Neural cell (in vitro differentiated cells): ENCODE measurements around the gene SWSAP1. TPM values are rescaled to one million over a fixed set of nuclear protein-coding genes. Genes with fewer than 3 reads are reported as not detected.

Experiments
- H2AFZ ChIP-seq: fragments of 200-600, 300-800 bp; sonication (generic), shearing (Covaris generic); 2 replicates; pipeline ENCODE4 v1.6.0; 2014; ENCODE audit warnings: low read depth, mild to moderate bottlenecking, antibody characterized with exemption, low read length, moderate library complexity
- H3F3A ChIP-seq: fragments of 200-600 bp; shearing (Covaris generic); 2 replicates; pipeline ENCODE4 v1.6.1; 2016; ENCODE audit warnings: mild to moderate bottlenecking, moderate library complexity, mixed read lengths, antibody characterized with exemption, low read length; ENCODE audit not compliant: insufficient read depth, poor library complexity, severe bottlenecking
- H3K27ac ChIP-seq: fragments of 200-600, 300-800 bp; sonication (generic), shearing (Covaris generic); 2 replicates; pipeline ENCODE4 v1.5.1; 2014; ENCODE audit warnings: mild to moderate bottlenecking, low read length, moderate library complexity
- H3K27me3 ChIP-seq: fragments of 300-800, 200-600 bp; sonication (generic), shearing (Covaris generic); 2 replicates; pipeline ENCODE4 v1.6.0; 2014; ENCODE audit warnings: mild to moderate bottlenecking, low read depth, low read length, moderate library complexity; ENCODE audit not compliant: insufficient read depth
- H3K36me3 ChIP-seq: fragments of 300-800, 200-600 bp; sonication (generic), shearing (Covaris generic); 2 replicates; pipeline ENCODE4 v1.5.1; 2014; ENCODE audit warnings: mild to moderate bottlenecking, antibody characterized with exemption, low read length, moderate library complexity; ENCODE audit not compliant: insufficient read depth
- H3K4me2 ChIP-seq: fragments of 300-800, 200-600 bp; sonication (generic), shearing (Covaris generic); 2 replicates; pipeline ENCODE4 v1.6.0; 2014; ENCODE audit warnings: mild to moderate bottlenecking, low read length
- H3K4me3 ChIP-seq: fragments of 300-800, 200-600 bp; sonication (generic), shearing (Covaris generic); 2 replicates; pipeline ENCODE4 v1.5.1; 2014; ENCODE audit warnings: mild to moderate bottlenecking, low read length, moderate library complexity
- H3K79me2 ChIP-seq: fragments of 200-600 bp; shearing (Covaris generic); replicated peaks from 2 replicates; pipeline ENCODE4 v1.6.0; 2014; ENCODE audit warnings: mild to moderate bottlenecking, low read length, moderate library complexity; ENCODE audit not compliant: insufficient read depth
- H3K9ac ChIP-seq: fragments of 300-800, 200-600 bp; sonication (generic), shearing (Covaris generic); 2 replicates; pipeline ENCODE4 v1.6.1; 2016; ENCODE audit warnings: mild to moderate bottlenecking, low read length, mixed read lengths
- H3K9me2 ChIP-seq: fragments of 200-600 bp; shearing (Covaris generic); 2 replicates; pipeline ENCODE4 v1.6.1; 2016; ENCODE audit warnings: mild to moderate bottlenecking, low read length, mixed read lengths; ENCODE audit not compliant: insufficient read depth
- H3K9me3 ChIP-seq: fragments of 200-600, 300-800 bp; sonication (generic), shearing (Covaris generic); 2 replicates; pipeline ENCODE4 v1.6.1; 2016; ENCODE audit warnings: mild to moderate bottlenecking, mixed run types, low read length, moderate library complexity, mixed read lengths
- H4K20me1 ChIP-seq: fragments of 200-600 bp; shearing (Covaris generic); 2 replicates; pipeline ENCODE4 v1.6.1; 2016; ENCODE audit warnings: mild to moderate bottlenecking, mixed run types; ENCODE audit not compliant: insufficient read depth
- CTCF ChIP-seq: fragments of 450-650 bp; IDR thresholded peaks from 2 replicates; pipeline ENCODE4 v1.5.1; 2014; ENCODE audit warnings: antibody characterized with exemption, mild to moderate bottlenecking, moderate library complexity; ENCODE audit not compliant: poor library complexity, severe bottlenecking
- EP300 ChIP-seq: fragments of 450-650 bp; conservative IDR thresholded peaks from 2 replicates; pipeline ENCODE4 v1.6.1; 2014; ENCODE audit warnings: antibody characterized with exemption, mild to moderate bottlenecking, moderate library complexity; ENCODE audit not compliant: poor library complexity, severe bottlenecking
- EZH2 ChIP-seq: fragments of 200-600, 300-800 bp; shearing (Covaris generic), sonication (generic); IDR thresholded peaks from 2 replicates; pipeline ENCODE4 v1.6.1; 2014; ENCODE audit warnings: antibody characterized with exemption, low read length, borderline replicate concordance, mild to moderate bottlenecking; ENCODE audit not compliant: insufficient read depth, poor library complexity, severe bottlenecking
- MXI1 ChIP-seq: fragments of 450-650 bp; conservative IDR thresholded peaks from 2 replicates; pipeline ENCODE4 v1.6.1; 2014; ENCODE audit warnings: antibody characterized with exemption, mild to moderate bottlenecking; ENCODE audit not compliant: poor library complexity, severe bottlenecking
- POLR2AphosphoS5 ChIP-seq: IDR thresholded peaks from 2 replicates; pipeline ENCODE4 v1.6.1; 2012
- RAD21 ChIP-seq: fragments of 450-650 bp; conservative IDR thresholded peaks from 2 replicates; pipeline ENCODE4 v1.6.1; 2014; ENCODE audit warnings: antibody characterized with exemption, mild to moderate bottlenecking, moderate library complexity
- REST ChIP-seq: IDR thresholded peaks from 2 replicates; pipeline ENCODE4 v1.6.1; 2012; ENCODE audit warnings: borderline replicate concordance
- SMC3 ChIP-seq: fragments of 450-650 bp; conservative IDR thresholded peaks from 2 replicates; pipeline ENCODE4 v1.6.1; 2014; ENCODE audit warnings: antibody characterized with exemption, mild to moderate bottlenecking, moderate library complexity; ENCODE audit not compliant: poor library complexity
- TAF1 ChIP-seq: IDR thresholded peaks from 2 replicates; pipeline ENCODE4 v1.6.1; 2012; ENCODE audit warnings: low read depth
- polyA plus RNA-seq: library from polyadenylated mRNA; depleted of rRNA; stranded (reverse); fragments of >200 nt; gene quantifications from 2 replicates; pipeline ENCODE4 v1.2.3, GENCODE V29; 2014

SWSAP1 gene
- polyA plus RNA-seq, 1 donor from 2014 or later: 2.4 TPM

- no peak for TF ChIP-seq MXI1
- no peak for TF ChIP-seq EZH2
- TF ChIP-seq CTCF: no peak
- TF ChIP-seq TAF1: no peak
- TF ChIP-seq SMC3: no peak
- no peak for TF ChIP-seq REST
- no peaks in the 10 kb centered on the region for H3K79me2 ChIP-seq
- H3K27me3 ChIP-seq: no peaks in the 10 kb centered on the region
- no peaks in the 10 kb centered on the region for H3K36me3 ChIP-seq
- H3K4me2 ChIP-seq: no peak overlapping the region
- H3K9me2 ChIP-seq: no peaks in the 10 kb centered on the region
- no peak overlapping the region for H2AFZ ChIP-seq
- no peaks in the 10 kb centered on the region for H3K9me3 ChIP-seq
- no peaks in the 10 kb centered on the region for H4K20me1 ChIP-seq
- no peak overlapping the region for H3K9ac ChIP-seq
- H3K27ac ChIP-seq: no peak overlapping the region
- H3F3A ChIP-seq: peaks cover 9% of the 10 kb centered on the region
- H3K4me3 ChIP-seq: no peak overlapping the region
These were observed 3.7 kb upstream of the SWSAP1 start for GRCh38 chr19:11370744-11371143.

- TF ChIP-seq SMC3 (peak; percentile 62), CTCF (peak; percentile 12), EP300 (peak; percentile 86), TAF1 (peak; percentile 85), POLR2AphosphoS5 (peak; percentile 78), REST (peak; percentile 90), EZH2 (no peak), MXI1 (peak; percentile 99), RAD21 (peak; percentile 62)
- Histone ChIP-seq H3K9ac (peak overlapping the region; percentile 94), H3K79me2 (no peaks in the 10 kb centered on the region), H3K27me3 (no peaks in the 10 kb centered on the region), H3K4me3 (peak overlapping the region; percentile 71), H3K27ac (peak overlapping the region; percentile 100), H3K9me3 (no peaks in the 10 kb centered on the region), H3K36me3 (no peaks in the 10 kb centered on the region), H3K9me2 (no peaks in the 10 kb centered on the region), H2AFZ (peak overlapping the region; percentile 65), H3K4me2 (peak overlapping the region; percentile 94), H4K20me1 (no peaks in the 10 kb centered on the region), H3F3A (peaks cover 9% of the 10 kb centered on the region)
These were observed 1.1 kb upstream of the SWSAP1 start for GRCh38 chr19:11373166-11373884.
